Measurements from ENCODE around the gene GRM1.

DNA sequence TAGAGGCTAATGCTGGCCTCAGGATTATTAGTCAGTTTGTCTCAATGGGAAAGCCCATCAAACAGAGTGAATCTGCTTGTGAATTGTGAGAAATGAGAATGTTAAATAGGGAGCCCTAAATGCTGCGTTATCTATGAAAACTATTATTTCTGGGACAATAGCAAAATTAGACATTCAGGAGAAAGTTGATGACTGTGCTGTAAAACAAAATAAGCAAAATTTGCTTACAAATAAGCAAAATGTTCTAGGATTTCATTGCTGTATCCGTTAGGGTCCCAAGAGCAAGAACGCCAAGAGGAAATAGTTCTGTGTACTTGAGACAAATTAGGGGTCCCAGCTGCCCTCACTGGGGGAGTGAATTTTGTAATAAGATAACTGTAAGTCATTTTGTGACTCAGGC, 455.5 kb downstream of the GRM1 start:
- TF ChIP-seq, protein P1, sequence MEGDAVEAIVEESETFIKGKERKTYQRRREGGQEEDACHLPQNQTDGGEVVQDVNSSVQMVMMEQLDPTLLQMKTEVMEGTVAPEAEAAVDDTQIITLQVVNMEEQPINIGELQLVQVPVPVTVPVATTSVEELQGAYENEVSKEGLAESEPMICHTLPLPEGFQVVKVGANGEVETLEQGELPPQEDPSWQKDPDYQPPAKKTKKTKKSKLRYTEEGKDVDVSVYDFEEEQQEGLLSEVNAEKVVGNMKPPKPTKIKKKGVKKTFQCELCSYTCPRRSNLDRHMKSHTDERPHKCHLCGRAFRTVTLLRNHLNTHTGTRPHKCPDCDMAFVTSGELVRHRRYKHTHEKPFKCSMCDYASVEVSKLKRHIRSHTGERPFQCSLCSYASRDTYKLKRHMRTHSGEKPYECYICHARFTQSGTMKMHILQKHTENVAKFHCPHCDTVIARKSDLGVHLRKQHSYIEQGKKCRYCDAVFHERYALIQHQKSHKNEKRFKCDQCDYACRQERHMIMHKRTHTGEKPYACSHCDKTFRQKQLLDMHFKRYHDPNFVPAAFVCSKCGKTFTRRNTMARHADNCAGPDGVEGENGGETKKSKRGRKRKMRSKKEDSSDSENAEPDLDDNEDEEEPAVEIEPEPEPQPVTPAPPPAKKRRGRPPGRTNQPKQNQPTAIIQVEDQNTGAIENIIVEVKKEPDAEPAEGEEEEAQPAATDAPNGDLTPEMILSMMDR (conservative IDR thresholded peaks at IDR 0.05 in 1 of 2, IDR thresholded peaks at IDR 0.05 in 1 of 2; ENCODE audit: low read depth in 1 of 2, low read length in 2 of 2): no peak
- TF ChIP-seq EZH2 (IDR thresholded peaks at IDR 0.05; ENCODE audit: low read length, missing control alignments): no peak
